Progenitor cell of endocrine pancreas (in vitro differentiated cells): ENCODE data around the gene ZNHIT1. TPM values are rescaled to one million over a fixed set of nuclear protein-coding genes. Genes with fewer than 3 reads are reported as not detected.

Experiments used
- DNase-seq: peaks from one replicate; pipeline ENCODE4 v3.0.0; 2021; ENCODE audit warnings: low spot score; ENCODE audit not compliant: unreplicated experiment
- H3K27ac Mint-ChIP-seq: 2 replicates; pipeline ENCODE4 v1.8.0; 2021; ENCODE audit warnings: mild to moderate bottlenecking, moderate library complexity, mixed read lengths
- H3K27me3 Mint-ChIP-seq: 2 replicates; pipeline ENCODE4 v1.8.0; 2021; ENCODE audit warnings: mixed read lengths
- H3K36me3 Mint-ChIP-seq: 2 replicates; pipeline ENCODE4 v1.8.0; 2022; ENCODE audit warnings: mixed read lengths; ENCODE audit not compliant: insufficient read depth
- H3K4me1 Mint-ChIP-seq: 2 replicates; pipeline ENCODE4 v1.8.0; 2021; ENCODE audit warnings: low read depth, mixed read lengths
- H3K4me3 Mint-ChIP-seq: 2 replicates; pipeline ENCODE4 v1.8.0; 2021; ENCODE audit warnings: low read depth, mild to moderate bottlenecking, moderate library complexity, mixed read lengths
- H3K9me3 Mint-ChIP-seq: 2 replicates; pipeline ENCODE4 v1.8.0; 2021; ENCODE audit warnings: low read depth, mixed read lengths
- CTCF ChIP-seq: fragments of 200-600 bp; sonication (generic); IDR thresholded peaks from one replicate; pipeline ENCODE4 v1.5.0; 2021; ENCODE audit warnings: antibody characterized with exemption, mild to moderate bottlenecking; ENCODE audit not compliant: unreplicated experiment
- total RNA-seq: library from RNA; stranded (reverse); gene quantifications from 2 replicates; pipeline ENCODE4 v1.2.1, GENCODE V29; 2021

The ZNHIT1 gene
- total RNA-seq, 1 donor from 2014 or later = 62.2 TPM

GRCh38 chr7:101170617-101171441 lies 47.1 kb upstream of the ZNHIT1 start:
- no peak for TF ChIP-seq CTCF
- Mint-ChIP-seq H3K4me3 (no peak overlapping the region), H3K36me3 (no peaks in the 10 kb centered on the region)

DNA sequence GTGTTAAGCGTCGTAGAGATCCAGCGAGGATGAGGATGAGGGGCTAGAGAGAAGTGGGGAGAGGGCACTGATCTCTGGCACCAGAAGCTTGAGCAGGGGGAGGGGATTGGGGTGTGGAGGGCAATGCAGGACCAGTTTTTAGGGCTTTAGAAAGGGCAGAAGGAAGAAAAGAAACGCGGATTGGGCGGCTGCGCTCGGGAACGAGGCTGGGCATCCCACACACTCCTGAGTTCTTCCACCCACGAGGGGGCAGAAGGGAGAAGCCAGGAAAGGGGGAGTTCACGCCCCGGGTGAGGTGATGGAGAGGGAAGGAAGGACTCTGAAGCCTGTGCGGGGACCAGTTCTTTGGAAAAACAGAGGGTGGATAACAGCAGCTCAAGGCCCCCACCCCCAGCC lies 46.5 kb upstream of the ZNHIT1 start:
- H3K36me3 Mint-ChIP-seq = no peaks in the 10 kb centered on the region
- TF ChIP-seq CTCF = peak; percentile 18
- H3K27ac Mint-ChIP-seq = no peak overlapping the region
- DNase-seq = no peak
- peaks cover 92% of the 10 kb centered on the region for H3K27me3 Mint-ChIP-seq
- peaks cover 2% of the 10 kb centered on the region for H3K4me1 Mint-ChIP-seq
- no peak overlapping the region for H3K4me3 Mint-ChIP-seq
- H3K9me3 Mint-ChIP-seq = no peaks in the 10 kb centered on the region

More at GRCh38 chr7:101170617-101171441, 47.1 kb upstream of the ZNHIT1 start:
- no peak for DNase-seq
- peaks cover 4% of the 10 kb centered on the region for H3K4me1 Mint-ChIP-seq
- no peaks in the 10 kb centered on the region for H3K9me3 Mint-ChIP-seq
- H3K27me3 Mint-ChIP-seq = peaks cover 92% of the 10 kb centered on the region
- H3K27ac Mint-ChIP-seq = no peak overlapping the region

DNA sequence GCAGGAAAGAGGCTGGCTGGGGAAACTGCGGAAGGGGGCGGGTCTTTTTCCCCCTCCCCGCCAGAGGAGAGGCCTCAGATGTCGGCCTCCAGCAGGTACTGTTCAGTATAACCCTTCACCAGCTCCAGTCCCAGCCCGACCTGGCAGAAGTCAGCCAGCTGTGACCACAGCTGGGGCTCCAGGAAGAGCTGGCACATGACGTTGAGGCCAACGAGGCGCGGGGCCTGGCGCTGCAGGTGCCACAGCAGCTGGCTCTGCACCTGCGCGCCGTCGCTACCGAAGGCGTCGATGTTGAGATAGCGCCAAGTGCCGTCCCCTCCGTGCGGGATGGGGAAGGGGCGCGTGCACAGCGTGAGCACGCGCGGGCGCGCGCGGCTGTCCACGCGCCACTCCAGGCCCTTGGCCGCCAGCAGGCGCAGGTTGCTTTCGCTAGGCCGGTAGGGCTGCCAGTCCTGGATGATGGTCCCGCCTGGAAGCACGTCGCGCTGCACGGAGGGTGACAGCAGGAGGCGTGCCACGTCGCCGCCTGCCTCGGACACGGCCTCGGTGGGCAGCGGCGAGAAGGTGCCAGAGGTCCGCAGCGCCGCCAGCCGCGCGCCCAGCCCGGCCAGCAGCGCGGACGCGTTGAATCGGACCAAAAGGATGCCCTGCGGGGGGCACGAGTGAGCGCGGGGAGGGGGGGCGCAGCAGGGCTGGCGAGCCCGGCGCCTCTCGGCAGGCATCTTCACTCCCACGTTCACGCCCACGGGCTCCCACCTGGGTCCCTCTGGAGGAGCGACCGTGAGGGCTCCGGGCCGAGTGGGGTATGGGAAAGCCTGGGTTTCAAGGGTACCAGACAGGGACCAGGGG lies 45.7 kb upstream of the ZNHIT1 start:
- peaks cover 2% of the 10 kb centered on the region for H3K4me1 Mint-ChIP-seq
- no peak for DNase-seq
- H3K36me3 Mint-ChIP-seq = peaks cover 1% of the 10 kb centered on the region

GRCh38 chr7:101172854-101173751 lies 44.9 kb upstream of the ZNHIT1 start:
- Mint-ChIP-seq H3K9me3 (no peaks in the 10 kb centered on the region), H3K27ac (no peak overlapping the region), H3K4me1 (peaks cover 2% of the 10 kb centered on the region), H3K27me3 (peaks cover 95% of the 10 kb centered on the region), H3K36me3 (peaks cover 1% of the 10 kb centered on the region), H3K4me3 (no peak overlapping the region)
- DNase-seq = no peak
- TF ChIP-seq CTCF = no peak

More for the DNA sequence above, 45.7 kb upstream of the ZNHIT1 start:
- Mint-ChIP-seq H3K27me3 (peaks cover 95% of the 10 kb centered on the region), H3K27ac (no peak overlapping the region), H3K9me3 (no peaks in the 10 kb centered on the region), H3K4me3 (no peak overlapping the region)
- TF ChIP-seq CTCF = no peak
